ENCODE results near the gene MNAT1.

Gene MNAT1

GRCh38 chr14:60925286-60925685 is 190.7 kb downstream of the MNAT1 start:
- Histone ChIP-seq H2AFZ (ENCODE audit: low read length) (no peak overlapping the region), H3K4me3 (ENCODE audit: low read length, poor library complexity, severe bottlenecking) (no peak overlapping the region), H3K9me2 (replicated peaks; ENCODE audit: low read depth, low read length) (no peaks in the 10 kb centered on the region), H3K27me3 (ENCODE audit: insufficient read depth, low read length, poor library complexity, severe bottlenecking) (no peaks in the 10 kb centered on the region), H3F3A (ENCODE audit: low read depth) (no peaks in the 10 kb centered on the region), H4K20me1 (ENCODE audit: insufficient read depth, low read length, poor library complexity, severe bottlenecking) (no peaks in the 10 kb centered on the region), H3K9me3 (ENCODE audit: insufficient read depth, low read depth, low read length) (no peaks in the 10 kb centered on the region), H3K36me3 (ENCODE audit: insufficient read depth, low read length) (no peaks in the 10 kb centered on the region), H3K4me1 (ENCODE audit: insufficient read depth, low read length, poor library complexity, severe bottlenecking) (peaks cover under 1% of the 10 kb centered on the region), H3K9ac (ENCODE audit: low read depth, low read length, poor library complexity, severe bottlenecking) (no peak overlapping the region), H3K79me2 (ENCODE audit: insufficient read depth, low read length) (no peaks in the 10 kb centered on the region), H3K4me2 (ENCODE audit: low read depth, low read length, poor library complexity, severe bottlenecking) (no peak overlapping the region)
- TF ChIP-seq EZH2phosphoT487 (IDR thresholded peaks at IDR 0.05; ENCODE audit: borderline replicate concordance): no peak

- Histone ChIP-seq H3K79me2 (ENCODE audit: insufficient read depth, low read length) (no peaks in the 10 kb centered on the region), H3K4me2 (ENCODE audit: low read depth, low read length, poor library complexity, severe bottlenecking) (no peak overlapping the region), H3K36me3 (ENCODE audit: insufficient read depth, low read length) (no peaks in the 10 kb centered on the region), H3K9me3 (ENCODE audit: insufficient read depth, low read depth, low read length) (no peaks in the 10 kb centered on the region), H3K9ac (ENCODE audit: low read depth, low read length, poor library complexity, severe bottlenecking) (no peak overlapping the region), H2AFZ (ENCODE audit: low read length) (no peak overlapping the region), H3K9me2 (replicated peaks; ENCODE audit: low read depth, low read length) (no peaks in the 10 kb centered on the region), H3K27me3 (ENCODE audit: insufficient read depth, low read length, poor library complexity, severe bottlenecking) (no peaks in the 10 kb centered on the region), H3F3A (ENCODE audit: low read depth) (no peaks in the 10 kb centered on the region), H3K4me3 (ENCODE audit: low read length, poor library complexity, severe bottlenecking) (no peak overlapping the region), H4K20me1 (ENCODE audit: insufficient read depth, low read length, poor library complexity, severe bottlenecking) (no peaks in the 10 kb centered on the region), H3K4me1 (ENCODE audit: insufficient read depth, low read length, poor library complexity, severe bottlenecking) (peaks cover 7% of the 10 kb centered on the region)
- no peak for TF ChIP-seq CTCF (conservative IDR thresholded peaks at IDR 0.05; ENCODE audit: low read length)
- no peak for TF ChIP-seq EZH2phosphoT487 (IDR thresholded peaks at IDR 0.05; ENCODE audit: borderline replicate concordance)
Measured at GRCh38 chr14:60926002-60926401, 191.4 kb downstream of the MNAT1 start.

GRCh38 chr14:60931218-60931617 is 196.7 kb downstream of the MNAT1 start:
- Histone ChIP-seq H4K20me1 (ENCODE audit: insufficient read depth, low read length, poor library complexity, severe bottlenecking) (peaks cover 5% of the 10 kb centered on the region), H2AFZ (ENCODE audit: low read length) (no peak overlapping the region), H3K27me3 (ENCODE audit: insufficient read depth, low read length, poor library complexity, severe bottlenecking) (no peaks in the 10 kb centered on the region), H3K4me1 (ENCODE audit: insufficient read depth, low read length, poor library complexity, severe bottlenecking) (peaks cover 9% of the 10 kb centered on the region), H3K79me2 (ENCODE audit: insufficient read depth, low read length) (no peaks in the 10 kb centered on the region), H3K9ac (ENCODE audit: low read depth, low read length, poor library complexity, severe bottlenecking) (no peak overlapping the region), H3K36me3 (ENCODE audit: insufficient read depth, low read length) (no peaks in the 10 kb centered on the region), H3K4me2 (ENCODE audit: low read depth, low read length, poor library complexity, severe bottlenecking) (peak overlapping the region; percentile 7), H3K9me3 (ENCODE audit: insufficient read depth, low read depth, low read length) (no peaks in the 10 kb centered on the region), H3K9me2 (replicated peaks; ENCODE audit: low read depth, low read length) (no peaks in the 10 kb centered on the region), H3F3A (ENCODE audit: low read depth) (no peaks in the 10 kb centered on the region), H3K4me3 (ENCODE audit: low read length, poor library complexity, severe bottlenecking) (no peak overlapping the region)
- no peak for TF ChIP-seq EZH2phosphoT487 (IDR thresholded peaks at IDR 0.05; ENCODE audit: borderline replicate concordance)
- TF ChIP-seq CTCF (conservative IDR thresholded peaks at IDR 0.05; ENCODE audit: low read length): no peak

- TF ChIP-seq EZH2phosphoT487 (IDR thresholded peaks at IDR 0.05; ENCODE audit: borderline replicate concordance): no peak
- TF ChIP-seq CTCF (conservative IDR thresholded peaks at IDR 0.05; ENCODE audit: low read length): no peak
- no peak overlapping the region for H3K4me2 ChIP-seq (ENCODE audit: low read depth, low read length, poor library complexity, severe bottlenecking)
- no peak overlapping the region for H3K4me3 ChIP-seq (ENCODE audit: low read length, poor library complexity, severe bottlenecking)
- no peak overlapping the region for H3K9ac ChIP-seq (ENCODE audit: low read depth, low read length, poor library complexity, severe bottlenecking)
- no peaks in the 10 kb centered on the region for H3K27me3 ChIP-seq (ENCODE audit: insufficient read depth, low read length, poor library complexity, severe bottlenecking)
- no peaks in the 10 kb centered on the region for H3K36me3 ChIP-seq (ENCODE audit: insufficient read depth, low read length)
- H3K9me3 ChIP-seq (ENCODE audit: insufficient read depth, low read depth, low read length): no peaks in the 10 kb centered on the region
- H3F3A ChIP-seq (ENCODE audit: low read depth): no peaks in the 10 kb centered on the region
- no peaks in the 10 kb centered on the region for H3K79me2 ChIP-seq (ENCODE audit: insufficient read depth, low read length)
- no peak overlapping the region for H2AFZ ChIP-seq (ENCODE audit: low read length)
- H4K20me1 ChIP-seq (ENCODE audit: insufficient read depth, low read length, poor library complexity, severe bottlenecking): peaks cover 5% of the 10 kb centered on the region
- H3K9me2 ChIP-seq (replicated peaks; ENCODE audit: low read depth, low read length): no peaks in the 10 kb centered on the region
- peaks cover 9% of the 10 kb centered on the region for H3K4me1 ChIP-seq (ENCODE audit: insufficient read depth, low read length, poor library complexity, severe bottlenecking)
Measured at GRCh38 chr14:60933920-60934655, 199.5 kb downstream of the MNAT1 start.
